NCI-H345 treated with DMSO at 0.1 percent for 48 hours (cell line): Measurements from ENCODE around the gene FST.

ENCODE experiments used
- DNase-seq: peaks from one replicate; lab custom pipeline; 2025; ENCODE audit not compliant: unreplicated experiment; lab: John Stamatoyannopoulos, UW

Gene FST

DNA sequence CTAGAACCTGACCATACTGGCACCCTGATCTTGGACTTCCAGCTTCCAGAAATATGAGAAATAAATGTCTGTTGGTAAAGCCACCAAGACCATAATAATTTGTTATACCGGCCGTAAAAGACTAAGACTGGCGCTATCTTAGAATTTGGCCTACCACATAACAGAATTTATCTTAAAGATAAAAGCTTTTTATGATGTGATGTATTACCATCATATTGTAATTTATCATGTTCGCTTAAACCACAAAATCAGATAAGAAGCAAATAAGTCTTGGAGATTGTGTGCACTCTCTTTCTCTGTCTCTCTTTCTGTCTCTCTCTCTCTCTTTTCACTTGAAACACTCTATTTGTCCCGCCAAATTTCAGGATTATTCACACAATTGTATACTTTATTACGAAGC lies 35.6 kb downstream of the FST start:
- no peak for DNase-seq

DNA sequence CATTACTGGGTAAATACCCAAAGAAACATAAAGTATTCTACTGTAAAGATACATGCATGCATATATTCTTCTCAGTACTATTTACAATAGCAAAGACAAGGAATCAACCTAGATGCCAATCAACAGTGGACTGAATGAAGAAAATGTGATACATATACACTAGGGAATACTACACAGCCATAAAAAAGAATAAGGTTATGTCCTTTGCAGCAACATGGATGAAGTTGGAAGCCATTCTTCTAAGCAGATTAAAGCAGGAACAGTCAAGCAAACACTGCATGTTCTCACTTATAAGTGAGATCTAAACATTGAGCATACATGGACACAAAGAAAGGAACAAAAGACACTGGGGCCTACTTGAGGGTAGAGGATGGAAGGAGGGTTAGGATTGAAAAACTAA lies 40.4 kb downstream of the FST start:
- no peak for DNase-seq
